GM23338 (cell line): ENCODE data around the gene PLA2G7. TPM values are rescaled to one million over a fixed set of nuclear protein-coding genes. Genes with fewer than 3 reads are reported as not detected.

ENCODE experiments used
- ATAC-seq: fragments of 200-7000 bp; cut with Tn5 transposase; 3 replicates; pipeline ENCODE4 v1.9.1; 2020
- DNase-seq: peaks from one replicate; pipeline ENCODE4 v3.0.0-alpha.2; 2015; ENCODE audit warnings: low spot score
- H2AFZ ChIP-seq: fragments of 200-600 bp; sonication (generic); 2 replicates; pipeline ENCODE4 v1.8.0; 2016; ENCODE audit warnings: antibody characterized with exemption, mild to moderate bottlenecking, moderate library complexity
- H3F3A ChIP-seq: fragments of 200-600 bp; sonication (generic); replicated peaks from 2 replicates; pipeline ENCODE4 v1.8.0; 2017; ENCODE audit warnings: antibody characterized with exemption, mixed run types, low read depth
- H3K27ac ChIP-seq: fragments of 200-600 bp; sonication (generic); 2 replicates; pipeline ENCODE4 v1.6.1; 2016; ENCODE audit warnings: low read depth
- H3K27me3 ChIP-seq: fragments of 200-600 bp; sonication (generic); 2 replicates; pipeline ENCODE4 v1.8.0; 2016; ENCODE audit warnings: mild to moderate bottlenecking, mixed run types, moderate library complexity; ENCODE audit not compliant: insufficient read depth
- H3K36me3 ChIP-seq: fragments of 200-600 bp; sonication (generic); 2 replicates; pipeline ENCODE4 v1.8.0; 2016; ENCODE audit warnings: mild to moderate bottlenecking; ENCODE audit not compliant: insufficient read depth
- H3K4me1 ChIP-seq: fragments of 200-600 bp; sonication (generic); 2 replicates; pipeline ENCODE4 v1.8.0; 2016; ENCODE audit warnings: mild to moderate bottlenecking, moderate library complexity; ENCODE audit not compliant: insufficient read depth
- H3K4me2 ChIP-seq: fragments of 200-600 bp; sonication (generic); 2 replicates; pipeline ENCODE4 v1.7.1; 2017; ENCODE audit warnings: mixed run types
- H3K4me3 ChIP-seq: fragments of 200-600 bp; sonication (generic); 2 replicates; pipeline ENCODE4 v1.6.1; 2016; ENCODE audit warnings: mixed run types
- H3K79me2 ChIP-seq: fragments of 200-600 bp; sonication (generic); replicated peaks from 2 replicates; pipeline ENCODE4 v1.8.0; 2017; ENCODE audit warnings: mild to moderate bottlenecking; ENCODE audit not compliant: insufficient read depth
- H3K9me2 ChIP-seq: fragments of 200-600 bp; sonication (generic); 2 replicates; pipeline ENCODE4 v1.8.0; 2017; ENCODE audit not compliant: insufficient read depth
- H4K20me1 ChIP-seq: fragments of 200-600 bp; sonication (generic); replicated peaks from 2 replicates; pipeline ENCODE4 v1.8.0; 2017; ENCODE audit warnings: mild to moderate bottlenecking; ENCODE audit not compliant: insufficient read depth
- H3K27ac Mint-ChIP-seq: 2 replicates; pipeline ENCODE4 v1.8.0; 2020; ENCODE audit warnings: inconsistent platforms, mild to moderate bottlenecking, moderate library complexity, mixed read lengths
- H3K27me3 Mint-ChIP-seq: 3 replicates; pipeline ENCODE4 v1.8.0; 2022; ENCODE audit warnings: low read depth, mild to moderate bottlenecking, moderate library complexity, mixed read lengths, inconsistent platforms; ENCODE audit not compliant: insufficient read depth, poor library complexity
- H3K36me3 Mint-ChIP-seq: 3 replicates; pipeline ENCODE4 v1.8.0; 2021; ENCODE audit warnings: low read depth, mild to moderate bottlenecking, inconsistent platforms, moderate library complexity, mixed read lengths
- H3K4me1 Mint-ChIP-seq: 3 replicates; pipeline ENCODE4 v1.8.0; 2020; ENCODE audit warnings: mild to moderate bottlenecking, inconsistent platforms, mixed read lengths
- H3K4me3 Mint-ChIP-seq: 3 replicates; pipeline ENCODE4 v1.8.0; 2021; ENCODE audit warnings: moderate library complexity, mild to moderate bottlenecking, inconsistent platforms, mixed read lengths
- H3K9me3 Mint-ChIP-seq: 3 replicates; pipeline ENCODE4 v1.8.0; 2020; ENCODE audit warnings: moderate library complexity, mild to moderate bottlenecking, inconsistent platforms, mixed read lengths
- CTCF ChIP-seq, 2 experiments: fragments of 200-600 bp in 1 of 2; sonication (generic) in 1 of 2; conservative IDR thresholded peaks; 2 replicates each; pipeline versions ENCODE4 v1.5.1 to v1.6.1; 2016 to 2017; ENCODE audit warnings: antibody characterized with exemption in 2 of 2, low read depth in 2 of 2, mild to moderate bottlenecking in 2 of 2, moderate library complexity in 1 of 2
- STAT1 ChIP-seq: IDR thresholded peaks from one replicate; pipeline ENCODE4 v1.6.1; 2016; ENCODE audit warnings: antibody characterized with exemption; ENCODE audit not compliant: unreplicated experiment
- polyA plus RNA-seq: library from polyadenylated mRNA; unstranded; fragments of >200 nt; fragmentation: Nextera tagmentation; extraction: Ambion mirVana; gene quantifications from 2 replicates; pipeline ENCODE4 v1.2.1, GENCODE V29; 2016
- total RNA-seq: library from RNA; depleted of rRNA; stranded (reverse); fragments of >200 nt; shearing (Covaris generic); gene quantifications from 2 replicates; pipeline ENCODE4 v1.2.3, GENCODE V29; 2014; rRNA removed

The PLA2G7 gene
- total and polyA plus RNA-seq, 2 experiments from 2014 or later = 2.4 to 2.8 TPM

- H3K4me3 Mint-ChIP-seq = no peak overlapping the region
- ATAC-seq (peak; percentile 50), DNase-seq (peak; percentile 87)
- Histone ChIP-seq H3K9me2 (no peaks in the 10 kb centered on the region), H3K4me2 (no peak overlapping the region), H2AFZ (no peak overlapping the region), H3K27me3 (peaks cover 12% of the 10 kb centered on the region), H3F3A (no peaks in the 10 kb centered on the region), H3K4me3 (no peak overlapping the region), H3K36me3 (no peaks in the 10 kb centered on the region; the same call in 1 of the 2 replicates), H3K79me2 (no peaks in the 10 kb centered on the region; the same call in 1 of the 2 replicates), H4K20me1 (no peaks in the 10 kb centered on the region; the same call in 1 of the 2 replicates), H3K4me1 (peaks cover 12% of the 10 kb centered on the region), H3K27ac (no peak overlapping the region)
- peaks cover 17% of the 10 kb centered on the region for H3K27me3 Mint-ChIP-seq
- H3K36me3 Mint-ChIP-seq = peaks cover 4% of the 10 kb centered on the region; the same call in 1 of the 3 replicates
- TF ChIP-seq CTCF (conservative IDR thresholded peaks at IDR 0.05; ENCODE audit: low read depth in 2 of 2) = peak; percentile 81 to 85
- no peak for TF ChIP-seq STAT1
- H3K4me1 Mint-ChIP-seq = peaks cover 6% of the 10 kb centered on the region; the same call in 2 of the 3 replicates
- no peaks in the 10 kb centered on the region; the same call in 2 of the 3 replicates for H3K9me3 Mint-ChIP-seq
- H3K27ac Mint-ChIP-seq = no peak overlapping the region
Measured at GRCh38 chr6:46655803-46656202, 79.4 kb downstream of the PLA2G7 start.

Other genes starting within 250 kb of the PLA2G7 start
- 6.3 and 9.3 TPM in 2 replicates for gene RCAN2, start 243.9 kb downstream of the PLA2G7 start, total RNA-seq
- gene RCAN2, start 243.9 kb downstream of the PLA2G7 start, polyA plus RNA-seq = 4.6 and 6.0 TPM in 2 replicates
- gene CYP39A1, start 82.6 kb downstream of the PLA2G7 start, total RNA-seq = 1.8 and 3.5 TPM in 2 replicates
- gene CYP39A1, start 82.6 kb downstream of the PLA2G7 start, polyA plus RNA-seq = 1.5 and 2.2 TPM in 2 replicates
- gene SLC25A27, start 82.4 kb downstream of the PLA2G7 start, total RNA-seq = 11.8 and 16.2 TPM in 2 replicates
- gene SLC25A27, start 82.4 kb downstream of the PLA2G7 start, polyA plus RNA-seq = 6.0 and 8.5 TPM in 2 replicates
- 0.14 TPM in 1 of 2 replicates, not detected in the other for gene TDRD6, start 47.5 kb downstream of the PLA2G7 start, total RNA-seq
- 0.10 and 0.24 TPM in 2 replicates for gene TDRD6, start 47.5 kb downstream of the PLA2G7 start, polyA plus RNA-seq
- not detected in 2 replicates for gene ANKRD66, start 11.6 kb upstream of the PLA2G7 start, total RNA-seq
- not detected in 2 replicates for gene ANKRD66, start 11.6 kb upstream of the PLA2G7 start, polyA plus RNA-seq
- not detected in 2 replicates for gene MEP1A, start 58.0 kb upstream of the PLA2G7 start, total RNA-seq
- not detected in 2 replicates for gene MEP1A, start 58.0 kb upstream of the PLA2G7 start, polyA plus RNA-seq
- not detected in 2 replicates for gene ADGRF5, start 186.6 kb upstream of the PLA2G7 start, total RNA-seq
- not detected in 2 replicates for gene ADGRF5, start 186.6 kb upstream of the PLA2G7 start, polyA plus RNA-seq